Measurements from ENCODE around the gene SEPTIN5.

Gene SEPTIN5

GRCh38 chr22:19751497-19752245 lies 37.4 kb downstream of the SEPTIN5 start:
- DNase-seq: no peak

GRCh38 chr22:19753090-19753842 lies 39.0 kb downstream of the SEPTIN5 start:
- no peak for DNase-seq

GRCh38 chr22:19753996-19754700 lies 39.8 kb downstream of the SEPTIN5 start:
- no peak for DNase-seq

- DNase-seq: no peak
These were observed 40.4 kb downstream of the SEPTIN5 start for GRCh38 chr22:19754701-19755144.

GRCh38 chr22:19755145-19755710 lies 40.9 kb downstream of the SEPTIN5 start:
- DNase-seq: no peak

GRCh38 chr22:19755722-19756287 lies 41.5 kb downstream of the SEPTIN5 start:
- no peak for DNase-seq

- peak; percentile 22 for DNase-seq
These were observed 42.2 kb downstream of the SEPTIN5 start for GRCh38 chr22:19756288-19757128.

- no peak for DNase-seq
These were observed 43.1 kb downstream of the SEPTIN5 start for GRCh38 chr22:19757140-19757984.

- no peak for DNase-seq
These were observed 43.9 kb downstream of the SEPTIN5 start for GRCh38 chr22:19757985-19758895.

- no peak for DNase-seq
These were observed 44.7 kb downstream of the SEPTIN5 start for GRCh38 chr22:19758896-19759426.

- DNase-seq: no peak
These were observed 45.2 kb downstream of the SEPTIN5 start for GRCh38 chr22:19759427-19760057.

- DNase-seq: no peak
These were observed 46.0 kb downstream of the SEPTIN5 start, which contains the start of gene TBX1 for GRCh38 chr22:19760058-19760950. TBX1 (plus strand) TSS chr22:19760778; CDS start chr22:19760844, 66 bp downstream.

GRCh38 chr22:19760951-19761724 lies 46.8 kb downstream of the SEPTIN5 start:
- no peak for DNase-seq

- no peak for DNase-seq
These were observed 47.6 kb downstream of the SEPTIN5 start for GRCh38 chr22:19761725-19762567.

GRCh38 chr22:19762568-19763457 lies 48.5 kb downstream of the SEPTIN5 start:
- no peak for DNase-seq
